SU-DHL-6 (cell line): ENCODE data around the gene PADI2.

Source experiments
- CTCF ChIP-seq: fragments of 200-600 bp; sonication (generic); IDR thresholded peaks from one replicate; pipeline ENCODE4 v1.5.1; 2017; ENCODE audit warnings: antibody characterized with exemption, mild to moderate bottlenecking, low read length, moderate library complexity; ENCODE audit not compliant: insufficient read depth, poor library complexity, severe bottlenecking
- EZH2phosphoT487 ChIP-seq: fragments of 200-600 bp; sonication (generic), shearing (Covaris generic); conservative IDR thresholded peaks from 2 replicates; pipeline ENCODE4 v1.6.1; 2018; ENCODE audit warnings: mild to moderate bottlenecking, antibody characterized with exemption, low read length, moderate library complexity, mixed read lengths

- TF ChIP-seq EZH2phosphoT487 (no peak), CTCF (no peak)
Observed at GRCh38 chr1:17130138-17130635, 10.9 kb upstream of the PADI2 start.
